CD8-positive, alpha-beta memory T cell (primary cell): ENCODE data around the gene STK39. TPM values are rescaled to one million over a fixed set of nuclear protein-coding genes. Genes with fewer than 3 reads are reported as not detected.

Experiments
- CTCF ChIA-PET: fragments of 350-600 bp; sonication (Branson Sonifier 250); formaldehyde crosslinking; loops from one replicate; lab custom pipeline; 2021; ENCODE audit warnings: antibody characterized with exemption; lab: Charles Lee
- POLR2A ChIA-PET: fragments of 350-600 bp; sonication (Branson Sonifier 250); formaldehyde crosslinking; loops from one replicate; lab custom pipeline; 2021; ENCODE audit warnings: antibody characterized with exemption; lab: Charles Lee
- DNase-seq, 5 donors: peaks; one replicate each; pipeline versions ENCODE4 v3.0.0 to v3.0.0-alpha.2; 2020 to 2022; ENCODE audit warnings: mixed read lengths in 1 of 5
- H3K27ac ChIP-seq: one replicate; pipeline ENCODE4 v1.7.0; 2013; ENCODE audit warnings: low read depth, mild to moderate bottlenecking, low read length, moderate library complexity
- H3K27me3 ChIP-seq: 2 replicates; pipeline ENCODE4 v1.7.0; 2013; ENCODE audit warnings: low read length, mild to moderate bottlenecking; ENCODE audit not compliant: insufficient read depth, poor library complexity, severe bottlenecking
- H3K36me3 ChIP-seq: 2 replicates; pipeline ENCODE4 v1.7.0; 2013; ENCODE audit warnings: mild to moderate bottlenecking, low read length, moderate library complexity; ENCODE audit not compliant: insufficient read depth
- H3K4me1 ChIP-seq: 2 replicates; pipeline ENCODE4 v1.7.0; 2013; ENCODE audit warnings: mild to moderate bottlenecking, low read length, moderate library complexity; ENCODE audit not compliant: insufficient read depth
- H3K4me3 ChIP-seq: 2 replicates; pipeline ENCODE4 v1.7.0; 2013; ENCODE audit warnings: mild to moderate bottlenecking, low read length
- H3K9me3 ChIP-seq: 2 replicates; pipeline ENCODE4 v1.7.0; 2013; ENCODE audit warnings: mild to moderate bottlenecking, low read length
- H3K27ac Mint-ChIP-seq, 8 donors: one replicate each; pipeline ENCODE4 v1.8.0; 2020 to 2021; ENCODE audit warnings: mixed read lengths in 8 of 8, mild to moderate bottlenecking in 6 of 8, inconsistent platforms in 3 of 8, moderate library complexity in 3 of 8
- H3K27me3 Mint-ChIP-seq, 2 donors: one replicate each; pipeline ENCODE4 v1.8.0; 2020 to 2021; ENCODE audit warnings: mixed read lengths in 2 of 2, mild to moderate bottlenecking in 1 of 2, moderate library complexity in 1 of 2
- H3K36me3 Mint-ChIP-seq, 3 donors: one replicate each; pipeline ENCODE4 v1.8.0; 2020 to 2021; ENCODE audit warnings: mixed read lengths in 3 of 3, inconsistent platforms in 1 of 3, mild to moderate bottlenecking in 1 of 3
- H3K4me1 Mint-ChIP-seq, 3 donors: one replicate each; pipeline ENCODE4 v1.8.0; 2020 to 2021; ENCODE audit warnings: mixed read lengths in 3 of 3, inconsistent platforms in 1 of 3, mild to moderate bottlenecking in 1 of 3
- H3K4me3 Mint-ChIP-seq, 7 donors: one replicate each; pipeline ENCODE4 v1.8.0; 2020 to 2021; ENCODE audit warnings: mixed read lengths in 7 of 7, mild to moderate bottlenecking in 6 of 7, moderate library complexity in 4 of 7, inconsistent platforms in 2 of 7
- H3K9me3 Mint-ChIP-seq, 5 donors: one replicate each; pipeline ENCODE4 v1.8.0; 2020 to 2022; ENCODE audit warnings: mixed read lengths in 5 of 5, mild to moderate bottlenecking in 3 of 5, moderate library complexity in 2 of 5, inconsistent platforms in 1 of 5
- polyA plus RNA-seq: library from polyadenylated mRNA; unstranded; fragments of 300-500 nt; fragmentation: Illumina TruSeq; gene quantifications from one replicate; pipeline ENCODE4 v1.2.3, GENCODE V29; 2021
- total RNA-seq, 2 experiments: library from RNA; stranded (reverse); gene quantifications; one replicate each; pipeline ENCODE4 v1.2.3, GENCODE V29; 2021

Gene STK39
- total and polyA plus RNA-seq, 3 experiments from 2014 or later, result 11.2 to 28.3 (median 25.7) TPM

DNA sequence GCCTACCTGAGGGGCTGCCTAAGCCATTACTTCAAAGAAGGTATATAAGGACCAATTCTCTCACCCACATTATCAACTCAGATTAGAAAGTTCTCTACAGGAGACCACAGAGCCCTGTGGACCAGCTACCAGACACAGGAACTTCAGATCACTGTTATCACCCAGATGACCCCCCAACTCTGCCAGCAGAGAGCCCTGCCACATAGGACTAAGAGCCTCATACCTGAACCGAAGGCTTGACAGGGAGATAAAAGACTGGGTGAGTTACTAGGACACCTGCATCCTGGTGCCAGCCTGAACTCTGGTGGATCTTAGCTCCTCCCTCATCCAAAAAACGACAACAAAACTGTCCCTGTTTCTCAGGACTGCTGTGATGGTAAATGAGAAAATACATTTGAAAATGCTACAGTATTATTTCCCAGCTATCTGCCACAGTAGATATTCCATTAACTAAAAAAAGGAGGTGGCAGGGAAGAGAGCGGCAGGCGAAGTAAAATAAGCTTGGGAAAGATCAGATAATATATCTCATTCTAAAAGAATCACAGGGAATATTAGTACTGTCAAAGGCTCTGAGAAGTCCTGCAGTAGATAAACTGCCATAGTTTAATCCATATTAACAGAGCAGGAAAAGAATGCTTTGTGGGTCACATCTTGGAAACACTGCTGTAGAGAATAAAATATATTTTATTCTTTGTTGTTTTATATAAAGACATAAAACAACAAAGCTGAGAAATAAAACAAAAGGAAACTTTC, 79.7 kb downstream of the STK39 start:
- H3K36me3 ChIP-seq, result no peaks in the 10 kb centered on the region
- Mint-ChIP-seq H3K4me3 (no peak overlapping the region), H3K36me3 (peaks cover 0 to 56% (median 19%) of the 10 kb centered on the region in 3 donors), H3K9me3 (no peaks in the 10 kb centered on the region), H3K27ac (peak overlapping the region in 5 of 8 donors; percentile 2 to 57 (median 44)), H3K27me3 (no peaks in the 10 kb centered on the region), H3K4me1 (peaks cover 37 to 57% (median 55%) of the 10 kb centered on the region in 3 donors)
- no peak for DNase-seq
- no peaks in the 10 kb centered on the region for H3K4me1 ChIP-seq
- H3K27ac ChIP-seq, result no peak overlapping the region
- H3K4me3 ChIP-seq, result no peak overlapping the region
- H3K9me3 ChIP-seq, result no peaks in the 10 kb centered on the region
- POLR2A ChIA-PET, result no interaction called here
- no peaks in the 10 kb centered on the region for H3K27me3 ChIP-seq
- CTCF ChIA-PET, result interaction anchor here (0.9 to 2.9 kb wide), 2 partner anchors 8 to 49 kb away, joined by 3 to 7 read pairs; no protein-coding TSS in a partner anchor

DNA sequence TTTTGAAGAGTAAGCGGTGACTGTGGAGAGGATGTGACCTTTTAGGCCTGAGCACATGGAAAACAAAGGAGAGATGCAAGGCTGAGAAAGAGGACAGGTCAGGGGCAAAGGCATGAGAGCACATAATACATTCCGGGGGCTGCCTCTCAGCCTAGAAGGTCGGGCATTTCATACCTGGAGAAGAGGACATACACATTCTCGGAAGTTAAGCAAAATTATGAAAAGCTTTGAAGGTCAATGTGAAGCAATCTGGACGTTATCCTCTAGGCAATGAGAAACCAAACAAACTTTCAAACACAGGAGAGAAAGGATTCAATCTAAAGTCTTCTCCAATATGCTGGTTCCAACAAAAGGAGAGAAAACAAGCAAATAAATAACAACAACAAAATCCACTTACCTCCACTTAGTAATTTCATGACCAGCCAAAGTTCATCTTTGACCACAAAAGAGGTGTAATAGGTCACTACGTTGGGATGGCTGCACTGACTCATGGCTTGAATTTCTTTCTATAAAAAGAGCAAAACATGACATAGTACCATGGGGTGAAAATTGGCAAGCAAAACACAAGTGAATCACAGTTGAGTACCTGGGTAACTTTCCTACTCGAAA, 80.4 kb downstream of the STK39 start:
- Histone ChIP-seq H3K27ac (no peak overlapping the region), H3K27me3 (no peaks in the 10 kb centered on the region), H3K9me3 (no peaks in the 10 kb centered on the region), H3K4me3 (no peak overlapping the region), H3K36me3 (no peaks in the 10 kb centered on the region), H3K4me1 (no peaks in the 10 kb centered on the region)
- H3K27me3 Mint-ChIP-seq, result no peaks in the 10 kb centered on the region
- DNase-seq, result no peak
- CTCF ChIA-PET, result interaction anchor here (2.9 kb wide), 1 partner anchor 48 kb away, joined by 7 read pairs; no protein-coding TSS in a partner anchor
- peaks cover 37 to 55% (median 54%) of the 10 kb centered on the region in 3 donors for H3K4me1 Mint-ChIP-seq
- H3K27ac Mint-ChIP-seq, result peak overlapping the region in 6 of 8 donors; percentile 2 to 56 (median 23)
- POLR2A ChIA-PET, result no interaction called here
- H3K36me3 Mint-ChIP-seq, result peaks cover 0 to 57% (median 19%) of the 10 kb centered on the region in 3 donors
- H3K4me3 Mint-ChIP-seq, result no peak overlapping the region
- H3K9me3 Mint-ChIP-seq, result no peaks in the 10 kb centered on the region

GRCh38 chr2:168165985-168166901, 81.2 kb downstream of the STK39 start:
- H3K4me3 ChIP-seq, result no peak overlapping the region
- no peaks in the 10 kb centered on the region for H3K4me1 ChIP-seq
- no peaks in the 10 kb centered on the region for H3K9me3 ChIP-seq
- no peak for DNase-seq
- no peaks in the 10 kb centered on the region for H3K9me3 Mint-ChIP-seq
- H3K36me3 Mint-ChIP-seq, result peaks cover 0 to 59% (median 19%) of the 10 kb centered on the region in 3 donors
- H3K4me1 Mint-ChIP-seq, result peaks cover 37 to 55% (median 52%) of the 10 kb centered on the region in 3 donors
- no peaks in the 10 kb centered on the region for H3K27me3 Mint-ChIP-seq
- no peak overlapping the region for H3K4me3 Mint-ChIP-seq
- H3K27ac ChIP-seq, result no peak overlapping the region
- no peaks in the 10 kb centered on the region for H3K36me3 ChIP-seq
- peak overlapping the region in 3 of 8 donors; percentile 26 to 56 (median 42) for H3K27ac Mint-ChIP-seq
- CTCF ChIA-PET, result interaction anchor here (2.9 kb wide), 1 partner anchor 47 kb away, joined by 7 read pairs; no protein-coding TSS in a partner anchor
- no peaks in the 10 kb centered on the region for H3K27me3 ChIP-seq
- POLR2A ChIA-PET, result no interaction called here

- no peak overlapping the region for H3K4me3 Mint-ChIP-seq
- peaks cover 29 to 51% (median 50%) of the 10 kb centered on the region in 3 donors for H3K4me1 Mint-ChIP-seq
- H3K27me3 Mint-ChIP-seq, result no peaks in the 10 kb centered on the region
- ChIA-PET POLR2A (no interaction called here), CTCF (no interaction called here)
- Histone ChIP-seq H3K4me3 (no peak overlapping the region), H3K27me3 (no peaks in the 10 kb centered on the region), H3K36me3 (no peaks in the 10 kb centered on the region), H3K9me3 (no peaks in the 10 kb centered on the region), H3K27ac (no peak overlapping the region), H3K4me1 (no peaks in the 10 kb centered on the region)
- no peaks in the 10 kb centered on the region for H3K9me3 Mint-ChIP-seq
- H3K36me3 Mint-ChIP-seq, result peaks cover 5 to 61% (median 17%) of the 10 kb centered on the region in 3 donors
- peak overlapping the region in 2 of 8 donors; percentile 19 to 44 for H3K27ac Mint-ChIP-seq
- no peak for DNase-seq
These were observed 82.0 kb downstream of the STK39 start for GRCh38 chr2:168165397-168165796.

DNA sequence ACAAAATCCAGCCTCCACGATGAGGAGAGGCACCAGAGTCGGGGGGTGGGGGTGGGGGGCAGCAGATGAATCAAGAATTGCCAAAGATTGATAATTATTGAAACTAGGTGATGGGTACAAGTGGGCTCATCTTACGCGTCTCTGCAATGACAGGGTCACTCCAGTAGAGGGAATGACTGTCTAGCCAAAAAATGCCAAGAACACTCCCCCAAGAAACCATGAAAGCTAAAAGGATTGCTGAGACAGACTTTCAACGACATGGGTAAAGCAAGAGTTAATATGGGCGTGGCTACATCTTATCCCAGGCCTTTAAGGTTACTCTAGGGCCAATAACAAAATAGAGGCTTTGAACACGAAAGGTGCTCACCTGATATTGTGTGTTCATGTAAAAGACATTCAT, 86.5 kb downstream of the STK39 start:
- H3K9me3 Mint-ChIP-seq, result no peaks in the 10 kb centered on the region
- Histone ChIP-seq H3K4me3 (no peak overlapping the region), H3K27me3 (no peaks in the 10 kb centered on the region), H3K4me1 (no peaks in the 10 kb centered on the region), H3K27ac (no peak overlapping the region), H3K9me3 (no peaks in the 10 kb centered on the region), H3K36me3 (no peaks in the 10 kb centered on the region)
- H3K4me3 Mint-ChIP-seq, result no peak overlapping the region
- no peaks in the 10 kb centered on the region for H3K27me3 Mint-ChIP-seq
- H3K27ac Mint-ChIP-seq, result no peak overlapping the region
- no peak for DNase-seq
- H3K4me1 Mint-ChIP-seq, result peaks cover 21 to 41% (median 26%) of the 10 kb centered on the region in 3 donors
- H3K36me3 Mint-ChIP-seq, result peaks cover 5 to 79% (median 19%) of the 10 kb centered on the region in 3 donors
- CTCF ChIA-PET, result interaction anchor here (1.4 to 1.8 kb wide), 2 partner anchors 46 to 176 kb away, joined by 3 to 12 read pairs; no protein-coding TSS in a partner anchor
- POLR2A ChIA-PET, result no interaction called here

DNA sequence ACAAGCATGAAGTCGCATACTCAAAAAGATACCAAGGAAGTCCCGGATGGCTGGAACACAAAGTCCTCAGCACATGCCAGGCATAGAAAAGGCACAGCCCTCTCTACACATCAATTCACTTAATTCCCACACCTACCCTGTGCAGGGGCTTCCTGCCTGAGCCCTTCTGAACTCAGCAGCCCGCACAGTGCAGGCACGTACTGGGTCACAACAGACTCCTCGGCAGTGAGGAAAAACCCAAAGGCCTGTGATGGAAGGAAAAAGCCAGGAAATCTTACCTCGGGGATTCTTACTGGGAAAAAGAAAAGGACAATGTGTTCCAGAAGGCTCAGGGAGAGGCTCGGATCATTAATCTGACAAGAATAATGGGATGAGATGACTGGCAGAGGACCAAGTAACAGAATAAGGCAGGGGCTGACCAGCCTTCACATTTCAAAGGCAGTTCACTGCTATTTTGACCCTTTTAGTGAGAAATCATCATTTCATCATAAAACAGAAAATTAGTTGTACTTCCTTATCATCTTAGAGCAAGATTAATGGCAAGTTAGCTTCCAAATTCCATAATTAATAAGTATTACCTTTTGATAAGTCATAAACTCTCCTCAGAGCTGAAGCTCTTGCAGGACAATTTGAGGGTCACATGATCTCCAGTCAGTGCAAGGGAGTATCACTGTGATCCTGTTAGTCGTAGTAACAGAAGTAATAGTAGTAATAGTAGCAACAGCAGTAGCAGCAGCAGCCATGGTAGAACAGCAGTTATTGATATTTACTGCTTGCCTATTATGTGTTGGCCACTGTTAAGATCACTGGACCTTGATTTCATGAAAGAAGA, 87.4 kb downstream of the STK39 start:
- POLR2A ChIA-PET, result no interaction called here
- no peaks in the 10 kb centered on the region for H3K4me1 ChIP-seq
- Mint-ChIP-seq H3K4me1 (peaks cover 21 to 38% (median 23%) of the 10 kb centered on the region in 3 donors), H3K27ac (no peak overlapping the region), H3K36me3 (peaks cover 5 to 77% (median 26%) of the 10 kb centered on the region in 3 donors), H3K27me3 (no peaks in the 10 kb centered on the region), H3K4me3 (no peak overlapping the region), H3K9me3 (no peaks in the 10 kb centered on the region)
- no peaks in the 10 kb centered on the region for H3K27me3 ChIP-seq
- CTCF ChIA-PET, result interaction anchor here (1.8 kb wide), 1 partner anchor 177 kb away, joined by 12 read pairs; no protein-coding TSS in a partner anchor
- DNase-seq, result no peak
- H3K4me3 ChIP-seq, result no peak overlapping the region
- no peaks in the 10 kb centered on the region for H3K36me3 ChIP-seq
- no peak overlapping the region for H3K27ac ChIP-seq
- no peaks in the 10 kb centered on the region for H3K9me3 ChIP-seq

DNA sequence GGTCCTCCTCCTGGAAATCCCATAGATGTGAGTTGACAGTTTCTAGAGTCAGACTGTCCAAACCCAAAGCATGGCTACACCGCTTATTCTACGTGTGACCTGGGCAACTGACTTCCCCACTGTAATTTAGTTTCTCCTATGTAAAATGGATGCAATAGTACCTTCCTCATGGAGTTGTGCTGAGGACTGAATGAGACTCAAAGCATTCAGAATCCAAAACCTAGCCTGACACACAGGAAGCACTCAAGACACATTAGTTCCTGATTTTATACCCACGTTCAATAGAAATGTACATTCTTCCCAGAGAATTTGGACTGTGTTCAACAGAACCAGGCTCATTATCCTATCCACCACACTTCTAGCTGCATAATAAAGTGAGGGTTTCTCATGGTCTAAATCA, 88.8 kb downstream of the STK39 start:
- H3K36me3 Mint-ChIP-seq, result peaks cover 5 to 74% (median 23%) of the 10 kb centered on the region in 3 donors
- Histone ChIP-seq H3K4me1 (no peaks in the 10 kb centered on the region), H3K27ac (no peak overlapping the region), H3K36me3 (no peaks in the 10 kb centered on the region), H3K9me3 (no peaks in the 10 kb centered on the region), H3K4me3 (no peak overlapping the region), H3K27me3 (no peaks in the 10 kb centered on the region)
- H3K4me3 Mint-ChIP-seq, result no peak overlapping the region
- CTCF ChIA-PET, result no interaction called here
- no peaks in the 10 kb centered on the region for H3K9me3 Mint-ChIP-seq
- POLR2A ChIA-PET, result no interaction called here
- H3K27ac Mint-ChIP-seq, result peak overlapping the region in 1 of 8 donors; percentile 23
- H3K27me3 Mint-ChIP-seq, result no peaks in the 10 kb centered on the region
- peaks cover 21 to 35% (median 28%) of the 10 kb centered on the region in 3 donors for H3K4me1 Mint-ChIP-seq
- no peak for DNase-seq
